Measurements from ENCODE around the gene RAD50.
"Not testable (repeated sequence)": the region's sequence is repeated elsewhere in the genome, so short reads cannot be mapped to it uniquely, and the experiment has no call there.

RAD50 gene

DNA sequence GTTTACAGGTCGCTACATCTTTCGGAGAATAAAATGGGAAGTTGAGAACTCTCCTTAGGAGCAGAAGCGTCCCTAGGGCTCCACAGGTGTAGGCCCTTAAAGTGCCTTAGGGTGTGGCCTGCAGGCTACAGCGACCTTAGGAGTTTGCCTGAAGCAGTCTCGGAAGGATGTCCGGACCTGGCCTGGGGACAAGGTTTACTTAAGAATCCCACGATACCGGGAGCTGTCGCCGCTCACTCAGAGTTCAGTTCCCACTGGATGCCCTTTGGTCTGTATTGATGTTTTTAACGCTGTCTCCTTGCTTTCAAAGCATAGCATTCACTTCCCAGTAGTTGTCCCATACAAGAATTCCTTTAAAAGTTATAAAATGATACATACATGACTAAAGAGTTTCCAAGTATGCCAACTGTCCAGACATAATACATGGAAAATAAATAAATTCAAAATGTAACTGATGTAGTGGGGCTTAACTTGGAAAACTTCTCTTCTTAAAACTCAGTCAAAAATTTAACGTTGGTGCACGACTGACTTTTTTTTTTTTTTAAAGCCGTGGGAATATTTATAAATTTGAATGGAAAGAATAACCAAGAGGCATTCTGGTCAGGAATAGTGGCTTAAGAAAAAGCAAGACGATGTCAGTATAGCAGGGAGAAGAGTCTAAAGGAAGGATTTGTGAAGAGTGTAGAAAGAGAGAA is 848 bp downstream of the RAD50 start:
- DNase-seq (ENCODE audit: low read depth, low spot score) = no peak

DNA sequence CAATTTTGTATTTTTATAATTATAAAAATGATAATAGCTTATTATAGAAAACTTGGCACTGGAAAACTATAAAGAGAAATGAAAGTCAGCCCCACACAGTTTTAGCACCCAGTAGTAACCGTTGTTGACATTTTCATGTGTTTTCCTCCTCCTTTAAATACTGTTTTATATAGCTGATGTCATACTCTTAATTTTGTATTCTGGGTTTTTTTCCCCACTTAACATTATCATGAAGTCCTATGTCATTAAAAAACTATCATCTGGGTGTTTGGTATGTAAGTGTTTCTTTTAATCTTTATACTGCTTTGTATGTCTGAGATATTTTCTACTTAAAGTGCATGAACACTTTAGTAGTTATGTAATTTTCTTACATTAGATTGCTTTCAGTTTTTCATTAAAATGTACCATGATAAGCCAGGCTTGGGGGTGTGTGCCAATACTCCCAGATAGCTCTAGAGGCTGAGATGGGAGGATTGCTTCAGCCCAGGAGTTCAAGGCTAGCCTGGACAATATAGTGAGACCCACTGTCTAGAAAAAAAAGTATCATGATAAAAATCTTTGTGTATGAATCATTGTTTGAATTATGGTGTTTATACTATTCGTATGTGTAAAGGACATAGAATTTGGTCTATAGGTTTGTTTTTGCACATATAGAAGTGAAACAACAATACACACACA is 2.7 kb downstream of the RAD50 start:
- DNase-seq (ENCODE audit: low read depth, low spot score) = no peak

- DNase-seq (ENCODE audit: low read depth, low spot score) = no peak
Observed at GRCh38 chr5:132561601-132562000, 4.8 kb downstream of the RAD50 start.

- not testable (repeated sequence) for DNase-seq (ENCODE audit: low read depth, low spot score)
Observed at GRCh38 chr5:132564555-132564954, 7.8 kb downstream of the RAD50 start.

DNA sequence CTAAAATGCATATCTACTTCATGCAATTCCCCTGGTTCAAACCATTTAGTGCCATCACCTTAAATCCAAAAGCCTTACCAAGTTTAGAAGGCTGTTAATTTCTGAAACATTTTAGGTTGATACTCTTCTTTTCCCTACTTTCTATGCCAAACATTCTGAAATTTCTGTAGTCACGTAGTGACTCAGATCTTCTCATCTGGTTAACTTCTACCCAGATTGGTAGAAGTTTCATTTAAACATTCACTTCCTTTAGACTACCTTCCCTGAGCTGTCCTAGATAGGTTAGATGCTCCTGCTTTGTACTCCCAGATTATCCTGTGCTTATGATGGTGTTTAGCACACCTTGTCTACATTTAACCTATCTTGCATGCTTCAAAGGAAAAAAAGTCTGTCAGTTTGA is 9.9 kb downstream of the RAD50 start:
- DNase-seq (ENCODE audit: low read depth, low spot score) = no peak

DNA sequence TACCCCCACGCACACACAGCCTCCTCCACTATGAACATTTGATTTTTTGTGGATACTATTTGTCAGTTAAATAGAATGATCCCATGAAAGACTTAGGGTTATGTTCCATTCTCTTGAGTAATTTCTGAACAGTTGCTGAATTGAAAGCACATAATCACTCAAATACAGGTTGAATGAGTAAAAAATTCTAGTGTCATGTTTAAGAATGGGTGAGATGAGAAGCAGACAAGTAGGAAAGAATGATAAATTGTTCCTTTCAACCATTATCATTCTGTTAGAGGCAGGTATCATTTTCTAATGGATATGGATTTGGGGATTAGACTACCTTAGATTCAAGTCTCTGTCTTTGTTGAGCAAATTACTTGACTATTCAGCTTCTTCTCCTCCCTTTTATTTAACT is 19.3 kb downstream of the RAD50 start:
- DNase-seq (ENCODE audit: low read depth, low spot score) = no peak

DNA sequence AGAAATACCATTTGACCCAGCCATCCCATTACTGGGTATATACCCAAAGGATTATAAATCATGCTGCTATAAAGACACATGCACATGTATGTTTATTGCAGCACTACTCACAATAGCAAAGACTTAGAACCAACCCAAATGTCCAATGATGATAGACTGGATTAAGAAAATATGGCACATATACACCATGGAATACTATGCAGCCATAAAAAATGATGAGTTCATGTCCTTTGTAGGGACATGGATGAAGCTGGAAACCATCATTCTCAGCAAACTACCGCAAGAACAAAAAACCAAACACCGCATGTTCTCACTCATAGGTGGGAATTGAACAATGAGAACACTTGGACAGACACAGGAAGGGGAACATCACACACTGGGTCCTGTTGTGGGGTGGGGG is 27.8 kb downstream of the RAD50 start:
- not testable (repeated sequence) for DNase-seq (ENCODE audit: low read depth, low spot score)

DNA sequence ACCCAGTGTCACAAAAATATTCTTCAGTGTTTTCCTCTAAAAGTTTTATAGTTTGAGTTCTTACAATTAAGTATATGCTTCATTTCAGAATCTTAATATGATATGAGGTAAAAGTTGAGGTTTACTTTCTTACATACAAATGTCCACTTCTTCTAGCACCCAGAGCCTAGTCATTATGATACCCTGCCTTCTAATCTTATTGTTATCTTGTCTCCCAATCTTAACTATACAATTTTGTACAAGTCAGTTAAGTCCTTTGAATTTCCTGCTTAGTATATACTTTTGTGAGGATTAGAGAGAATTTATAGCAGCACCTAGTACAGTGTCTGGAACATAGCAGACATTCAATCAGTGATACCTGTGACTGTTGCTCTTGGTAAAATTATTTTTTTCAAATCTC is 29.3 kb downstream of the RAD50 start:
- no peak for DNase-seq (ENCODE audit: low read depth, low spot score)

- no peak for DNase-seq (ENCODE audit: low read depth, low spot score)
Observed at GRCh38 chr5:132589467-132589866, 32.7 kb downstream of the RAD50 start.

GRCh38 chr5:132591145-132591544 is 34.4 kb downstream of the RAD50 start:
- DNase-seq (ENCODE audit: low read depth, low spot score) = no peak

GRCh38 chr5:132592521-132592920 is 35.7 kb downstream of the RAD50 start:
- no peak for DNase-seq (ENCODE audit: low read depth, low spot score)

- no peak for DNase-seq (ENCODE audit: low read depth, low spot score)
Observed at GRCh38 chr5:132594170-132594569, 37.4 kb downstream of the RAD50 start.

GRCh38 chr5:132595624-132596023 is 38.8 kb downstream of the RAD50 start:
- no peak for DNase-seq (ENCODE audit: low read depth, low spot score)

DNA sequence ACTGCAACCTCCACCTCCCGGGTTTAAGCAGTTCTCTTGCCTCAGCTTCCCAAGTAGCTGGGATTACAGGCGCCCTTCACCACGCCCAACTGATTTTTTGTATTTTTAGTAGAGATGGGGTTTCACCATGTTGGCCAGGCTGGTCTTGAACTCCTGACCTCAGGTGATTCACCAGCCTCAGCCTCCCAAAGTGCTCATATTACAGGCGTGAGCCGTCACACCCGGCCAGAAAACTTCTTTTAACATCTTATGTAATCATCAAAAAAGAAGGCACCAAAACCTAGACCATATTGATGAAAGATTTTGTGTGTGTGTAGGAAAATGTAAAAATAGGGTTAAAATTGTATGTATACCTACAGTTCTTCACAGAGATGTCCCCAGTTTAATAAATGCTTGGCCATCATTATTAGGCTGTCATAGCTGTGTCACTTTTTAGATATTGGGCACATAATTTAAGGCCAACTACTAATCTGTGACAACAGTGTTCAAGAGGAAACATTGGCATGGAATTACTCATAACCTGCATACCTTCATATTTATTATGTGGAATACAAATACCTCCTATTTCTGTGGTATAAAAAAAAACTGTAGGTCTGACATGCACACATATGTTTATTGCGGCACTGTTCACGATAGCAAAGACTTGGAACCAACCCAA is 44.4 kb downstream of the RAD50 start:
- no peak for DNase-seq (ENCODE audit: low read depth, low spot score)

DNA sequence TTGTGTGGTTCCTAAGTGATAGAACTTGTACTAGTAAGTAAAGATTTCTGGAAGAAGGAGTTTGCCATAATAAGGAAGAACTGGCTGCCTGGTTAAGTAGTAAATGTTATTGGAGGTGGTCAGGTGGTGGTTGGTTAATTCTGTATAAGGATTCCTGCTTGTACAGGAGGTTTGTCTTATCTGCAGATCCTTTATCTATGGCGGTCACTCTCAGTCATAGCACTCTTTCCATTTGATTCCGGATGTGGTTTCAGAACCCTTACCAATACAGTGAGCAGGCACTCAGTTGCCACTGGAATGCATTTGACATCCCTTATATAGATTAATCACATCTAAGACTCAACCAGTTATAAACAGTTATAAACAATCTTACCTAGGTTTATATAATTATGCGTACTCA is 50.3 kb downstream of the RAD50 start:
- DNase-seq (ENCODE audit: low read depth, low spot score) = no peak

- no peak for DNase-seq (ENCODE audit: low read depth, low spot score)
Observed at GRCh38 chr5:132608107-132608506, 51.3 kb downstream of the RAD50 start.

- no peak for DNase-seq (ENCODE audit: low read depth, low spot score)
Observed at GRCh38 chr5:132611965-132612364, 55.2 kb downstream of the RAD50 start.

- DNase-seq (ENCODE audit: low read depth, low spot score) = no peak
Observed at GRCh38 chr5:132612846-132613245, 56.1 kb downstream of the RAD50 start.

- DNase-seq (ENCODE audit: low read depth, low spot score) = no peak
Observed at GRCh38 chr5:132621699-132622098, 64.9 kb downstream of the RAD50 start.

DNA sequence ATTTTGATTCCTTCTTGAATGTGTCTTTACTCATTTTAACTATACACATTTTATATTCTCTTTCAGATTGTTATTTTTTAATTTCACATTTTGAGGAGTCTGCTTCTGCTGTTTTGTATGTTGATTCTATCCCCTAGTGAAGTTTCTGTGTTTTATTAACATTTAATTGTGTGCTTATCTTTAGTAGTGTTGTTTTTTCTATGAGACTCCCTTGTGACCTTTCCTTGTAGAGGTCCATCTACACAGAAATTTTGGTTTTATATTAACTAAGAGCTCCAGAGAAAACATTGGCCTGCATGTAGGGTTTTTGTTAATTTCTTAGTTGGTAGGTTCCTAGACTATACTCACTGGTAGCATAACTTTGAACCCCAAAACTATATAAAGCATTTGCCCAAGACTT is 65.8 kb downstream of the RAD50 start:
- DNase-seq (ENCODE audit: low read depth, low spot score) = peak; percentile 12

DNA sequence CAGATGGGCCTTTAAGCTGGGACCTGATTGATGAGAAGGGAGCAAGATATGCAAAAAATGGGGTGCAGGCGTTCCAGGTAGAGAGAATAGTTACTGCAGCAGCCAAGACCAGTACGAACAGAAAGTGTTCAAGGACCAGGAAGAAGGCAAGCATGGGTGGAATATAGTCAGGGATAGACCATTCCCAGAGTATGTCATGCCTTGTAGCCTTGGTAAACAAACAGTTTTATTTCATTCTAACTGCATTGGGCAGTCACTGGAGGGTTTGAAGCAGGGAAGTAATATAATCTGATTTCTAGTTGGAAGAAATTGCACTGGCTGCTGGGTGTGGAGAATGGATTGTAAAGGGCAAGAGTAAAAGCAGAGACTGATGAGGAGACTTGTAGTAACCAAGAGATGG is 70.7 kb downstream of the RAD50 start:
- DNase-seq (ENCODE audit: low read depth, low spot score) = no peak

GRCh38 chr5:132628814-132629213 is 72.0 kb downstream of the RAD50 start:
- no peak for DNase-seq (ENCODE audit: low read depth, low spot score)

Data from brain pericyte (primary cell).